GM06990 (cell line): ENCODE measurements around the gene TSC22D3.

ENCODE experiments used
- DNase-seq: peaks from one replicate; pipeline ENCODE4 v3.0.0-alpha.2; 2011; ENCODE audit not compliant: insufficient read length; ENCODE audit errors: extremely low read depth
- H3K27me3 ChIP-seq: replicated peaks from 2 replicates; pipeline ENCODE4 v1.6.0; 2011; ENCODE audit warnings: low read length; ENCODE audit not compliant: control insufficient read depth, insufficient read depth
- H3K36me3 ChIP-seq: 2 replicates; pipeline ENCODE4 v1.5.1; 2011; ENCODE audit warnings: low read length; ENCODE audit not compliant: control insufficient read depth, insufficient read depth
- H3K4me3 ChIP-seq: replicated peaks from 2 replicates; pipeline ENCODE4 v1.5.1; 2011; ENCODE audit warnings: low read depth, mild to moderate bottlenecking, control low read depth, low read length
- CTCF ChIP-seq: IDR thresholded peaks from 2 replicates; pipeline ENCODE4 v1.5.1; 2011; ENCODE audit warnings: low read length, control low read depth, mild to moderate bottlenecking, inconsistent platforms; ENCODE audit not compliant: insufficient read depth, poor library complexity, severe bottlenecking

The TSC22D3 gene

GRCh38 chrX:107684956-107685385 lies 90.6 kb downstream of the TSC22D3 start:
- DNase-seq: peak; percentile 40
- no peaks in the 10 kb centered on the region for H3K27me3 ChIP-seq
- no peak for TF ChIP-seq CTCF
- H3K4me3 ChIP-seq: no peak overlapping the region
- H3K36me3 ChIP-seq: no peaks in the 10 kb centered on the region

- DNase-seq: no peak
- H3K27me3 ChIP-seq: no peaks in the 10 kb centered on the region
- no peak for TF ChIP-seq CTCF
- H3K4me3 ChIP-seq: no peak overlapping the region
- H3K36me3 ChIP-seq: no peaks in the 10 kb centered on the region
These were observed 91.7 kb downstream of the TSC22D3 start for GRCh38 chrX:107683931-107684330.

GRCh38 chrX:107683124-107683895 lies 92.3 kb downstream of the TSC22D3 start:
- no peaks in the 10 kb centered on the region for H3K27me3 ChIP-seq
- no peak for DNase-seq

GRCh38 chrX:107682256-107682655 lies 93.3 kb downstream of the TSC22D3 start:
- no peaks in the 10 kb centered on the region for H3K36me3 ChIP-seq
- no peaks in the 10 kb centered on the region for H3K27me3 ChIP-seq
- no peak for TF ChIP-seq CTCF
- no peak overlapping the region for H3K4me3 ChIP-seq
- DNase-seq: no peak

More at GRCh38 chrX:107683124-107683895, 92.3 kb downstream of the TSC22D3 start:
- TF ChIP-seq CTCF: no peak
- Histone ChIP-seq H3K4me3 (no peak overlapping the region), H3K36me3 (no peaks in the 10 kb centered on the region)

- H3K36me3 ChIP-seq: no peaks in the 10 kb centered on the region
- no peaks in the 10 kb centered on the region for H3K27me3 ChIP-seq
- no peak overlapping the region for H3K4me3 ChIP-seq
- peak; percentile 33 for DNase-seq
- TF ChIP-seq CTCF: no peak
These were observed 96.4 kb downstream of the TSC22D3 start for GRCh38 chrX:107678957-107679740.
